Skeletal muscle tissue (tissue), 4 donors: ENCODE data around the gene CD209. TPM values are rescaled to one million over a fixed set of nuclear protein-coding genes. Genes with fewer than 3 reads are reported as not detected.

Experiments used
- H3K27ac ChIP-seq: one replicate; pipeline ENCODE4 v1.7.0; 2013; ENCODE audit warnings: mild to moderate bottlenecking, low read depth, low read length, inconsistent platforms
- H3K27me3 ChIP-seq, 3 donors: one replicate each; pipeline ENCODE4 v1.7.0; 2013; ENCODE audit warnings: low read length in 3 of 3; ENCODE audit not compliant: control insufficient read depth in 3 of 3, insufficient read depth in 3 of 3
- H3K36me3 ChIP-seq, 3 donors: one replicate each; pipeline ENCODE4 v1.7.0; 2013; ENCODE audit warnings: low read length in 3 of 3; ENCODE audit not compliant: control insufficient read depth in 3 of 3, insufficient read depth in 3 of 3
- H3K4me1 ChIP-seq, 3 donors: one replicate each; pipeline ENCODE4 v1.7.0; 2013; ENCODE audit warnings: low read length in 3 of 3, mild to moderate bottlenecking in 3 of 3; ENCODE audit not compliant: control insufficient read depth in 3 of 3, insufficient read depth in 3 of 3
- H3K4me3 ChIP-seq, 3 donors: one replicate each; pipeline ENCODE4 v1.7.0; 2013; ENCODE audit warnings: low read length in 3 of 3
- H3K9ac ChIP-seq, 3 donors: one replicate each; pipeline ENCODE4 v1.7.0; 2013; ENCODE audit warnings: low read length in 3 of 3, mild to moderate bottlenecking in 3 of 3, moderate library complexity in 2 of 3, low read depth in 1 of 3
- H3K9me3 ChIP-seq, 3 donors: one replicate each; pipeline ENCODE4 v1.7.0; 2013; ENCODE audit warnings: low read length in 3 of 3; ENCODE audit not compliant: control insufficient read depth in 3 of 3
- total RNA-seq: library from RNA; depleted of rRNA; stranded (reverse); fragments of >200 nt; gene quantifications from one replicate; pipeline ENCODE4 v1.2.3, GENCODE V29; 2014
- donor health status: Osteomylitis.

The CD209 gene
- total RNA-seq, 1 donor from 2014 or later: 5.2 TPM

DNA sequence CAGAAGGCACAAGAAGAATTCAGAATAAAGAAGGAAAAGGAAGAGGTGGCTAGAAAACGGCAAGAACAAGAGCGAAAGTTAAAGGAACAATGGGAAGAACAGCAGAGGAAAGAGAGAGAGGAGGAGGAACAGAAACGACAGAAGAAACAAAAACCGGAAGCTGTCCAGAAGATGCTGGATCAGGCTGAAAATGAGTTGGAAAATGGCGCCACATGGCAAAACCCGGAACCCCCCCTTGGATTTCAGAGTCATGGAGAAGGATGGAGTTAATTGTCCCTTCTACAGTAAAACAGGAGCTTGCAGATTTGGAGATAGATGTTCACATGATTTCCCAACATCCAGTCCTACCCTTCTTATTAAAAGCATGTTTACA, 6.7 kb downstream of the CD209 start:
- Histone ChIP-seq H3K9ac (no peak overlapping the region), H3K27me3 (peaks cover 0 to 8% (median 3%) of the 10 kb centered on the region in 3 donors), H3K27ac (peak overlapping the region; percentile 25), H3K36me3 (no peaks in the 10 kb centered on the region), H3K4me3 (no peak overlapping the region), H3K4me1 (no peaks in the 10 kb centered on the region), H3K9me3 (no peaks in the 10 kb centered on the region)

DNA sequence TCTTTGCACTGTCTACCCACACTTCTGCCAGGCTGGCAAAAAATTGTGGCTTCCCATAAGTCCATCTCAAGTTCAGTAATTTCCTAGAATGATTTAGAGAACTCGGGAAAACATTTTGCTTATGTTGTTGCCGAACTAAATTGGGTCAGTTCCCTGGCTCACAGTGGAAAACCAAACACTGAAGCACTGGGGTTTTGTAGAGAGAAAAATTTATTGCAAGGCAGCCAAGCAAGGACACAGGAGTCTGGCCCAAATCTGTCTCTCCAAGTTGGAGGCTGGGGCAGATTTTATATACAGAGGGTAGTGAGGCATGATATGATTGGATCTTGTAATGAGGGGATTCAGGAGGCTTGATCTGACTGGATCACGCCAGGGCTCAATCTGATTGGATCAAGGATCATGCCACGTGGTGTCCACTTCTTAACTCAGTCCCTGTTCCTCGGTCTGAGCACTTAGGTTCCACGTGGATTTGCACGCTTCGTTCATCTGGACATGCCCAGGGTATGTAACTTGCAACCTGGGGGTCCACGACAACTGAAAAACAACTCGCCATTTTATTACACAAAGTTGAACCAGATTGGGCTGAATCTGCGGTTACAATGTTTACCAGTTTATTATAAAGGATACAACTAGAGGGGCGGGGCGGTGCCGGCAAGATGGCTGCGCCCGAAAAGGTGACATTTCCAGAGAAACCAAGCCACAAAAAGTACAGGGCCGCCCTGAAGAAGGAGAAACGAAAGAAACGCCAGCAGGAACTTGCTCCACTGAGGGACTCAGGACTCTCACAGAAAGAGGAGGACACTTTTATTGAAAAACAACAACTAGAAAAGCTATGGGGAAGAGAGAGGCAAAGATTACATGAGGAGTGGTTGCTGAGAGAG, 7.3 kb downstream of the CD209 start:
- Histone ChIP-seq H3K27ac (peak overlapping the region; percentile 40), H3K27me3 (peaks cover 0 to 8% (median 3%) of the 10 kb centered on the region in 3 donors), H3K9me3 (no peaks in the 10 kb centered on the region), H3K36me3 (no peaks in the 10 kb centered on the region), H3K9ac (no peak overlapping the region), H3K4me1 (no peaks in the 10 kb centered on the region), H3K4me3 (no peak overlapping the region)

DNA sequence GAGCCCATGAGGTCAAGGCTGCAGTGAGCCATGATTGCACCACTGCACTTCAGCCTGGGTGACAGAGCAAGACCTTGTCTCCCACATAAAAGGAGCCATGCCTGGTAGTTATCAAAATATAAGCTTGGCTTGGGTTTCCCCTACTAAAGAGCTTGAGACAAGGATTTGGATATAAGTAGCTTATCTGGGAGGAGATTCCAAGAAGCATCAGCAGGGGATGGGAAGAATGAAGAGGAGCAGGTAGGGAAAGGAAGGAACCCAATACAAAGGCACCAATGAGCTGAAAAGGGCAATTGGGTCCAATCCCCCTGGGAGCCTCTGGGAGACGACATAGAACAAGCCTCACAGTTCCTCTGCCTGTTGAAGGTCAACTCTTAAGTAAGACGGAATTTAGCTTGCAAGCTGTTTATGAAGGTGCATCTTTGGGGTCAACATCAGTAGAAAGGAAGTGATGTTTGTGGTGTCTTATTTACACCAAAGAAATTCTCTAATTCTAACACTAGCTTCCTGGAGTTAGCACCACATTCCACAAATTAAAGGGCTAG, 8.1 kb downstream of the CD209 start:
- Histone ChIP-seq H3K9me3 (no peaks in the 10 kb centered on the region), H3K27me3 (peaks cover 0 to 10% (median 3%) of the 10 kb centered on the region in 3 donors), H3K4me3 (no peak overlapping the region), H3K4me1 (no peaks in the 10 kb centered on the region), H3K9ac (no peak overlapping the region), H3K27ac (peak overlapping the region; percentile 40), H3K36me3 (no peaks in the 10 kb centered on the region)

DNA sequence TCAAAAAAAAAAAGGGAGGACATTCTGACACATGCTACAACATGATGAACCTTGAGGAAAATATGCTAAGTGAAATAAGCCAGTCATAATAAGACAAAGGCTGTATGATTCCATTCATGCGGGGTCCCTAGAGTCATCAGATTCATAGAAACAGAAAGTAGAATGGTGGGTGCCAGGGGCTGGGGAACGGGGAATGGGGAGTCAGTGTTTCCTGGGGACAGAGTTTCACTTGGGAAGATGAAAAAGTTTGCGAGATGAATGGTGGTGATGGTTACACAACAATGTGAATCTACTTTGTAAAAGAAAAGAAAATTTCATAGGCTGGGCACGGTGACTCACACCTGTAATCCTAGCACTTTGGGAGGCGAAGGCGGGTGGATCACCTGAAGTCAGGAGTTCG, 9.3 kb downstream of the CD209 start:
- H3K9me3 ChIP-seq: no peaks in the 10 kb centered on the region

DNA sequence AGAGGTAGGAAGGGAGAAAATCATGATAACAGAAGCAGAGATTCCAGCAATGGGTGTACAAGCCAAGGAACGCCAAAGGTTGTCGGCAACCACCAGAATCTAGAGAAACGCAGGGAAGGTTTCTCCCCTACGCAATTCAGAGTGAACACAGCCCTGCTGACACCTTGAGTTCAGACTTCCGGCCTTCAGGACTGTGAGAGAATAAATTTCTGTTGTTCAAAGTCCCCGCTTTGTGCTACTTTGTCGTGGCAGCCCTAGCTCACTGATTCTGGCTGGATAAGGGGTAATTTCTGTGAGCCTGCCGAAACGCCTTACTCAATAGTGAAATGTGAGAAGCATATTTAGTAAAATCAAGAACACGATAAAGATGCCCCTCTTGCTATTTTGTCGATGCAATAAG, 10.1 kb downstream of the CD209 start:
- Histone ChIP-seq H3K4me1 (no peaks in the 10 kb centered on the region), H3K4me3 (no peak overlapping the region), H3K9ac (no peak overlapping the region), H3K9me3 (no peaks in the 10 kb centered on the region), H3K27ac (no peak overlapping the region), H3K36me3 (no peaks in the 10 kb centered on the region), H3K27me3 (peaks cover 0 to 11% (median 3%) of the 10 kb centered on the region in 3 donors)

More for the DNA sequence above, 9.3 kb downstream of the CD209 start:
- Histone ChIP-seq H3K4me1 (no peaks in the 10 kb centered on the region), H3K27me3 (peaks cover 0 to 10% (median 0%) of the 10 kb centered on the region in 3 donors), H3K27ac (no peak overlapping the region), H3K4me3 (no peak overlapping the region), H3K36me3 (no peaks in the 10 kb centered on the region), H3K9ac (no peak overlapping the region)

DNA sequence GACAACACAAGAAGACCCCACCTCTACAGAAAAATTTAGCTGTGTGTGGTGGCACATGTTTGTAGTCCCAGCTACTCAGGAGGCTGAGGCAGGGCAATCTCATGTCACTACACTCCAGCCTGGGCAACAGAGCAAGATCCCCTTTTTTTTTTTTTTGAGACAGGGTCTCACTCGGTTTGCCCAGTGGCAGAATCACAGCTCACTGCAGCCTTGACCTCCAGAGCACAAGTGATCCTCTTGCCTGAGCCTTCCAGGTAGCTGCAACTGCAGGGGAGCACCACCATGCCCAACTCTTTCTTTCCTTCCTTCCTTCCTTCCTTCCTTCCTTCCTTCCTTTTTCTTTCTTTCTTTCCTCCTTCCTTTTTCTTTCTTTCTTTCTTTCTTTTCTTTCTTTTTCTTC, 11.2 kb downstream of the CD209 start:
- no peaks in the 10 kb centered on the region for H3K4me1 ChIP-seq
- no peaks in the 10 kb centered on the region for H3K9me3 ChIP-seq
- H3K27ac ChIP-seq: no peak overlapping the region
- H3K9ac ChIP-seq: no peak overlapping the region
- H3K36me3 ChIP-seq: no peaks in the 10 kb centered on the region
- peaks cover 9 to 22% (median 14%) of the 10 kb centered on the region in 3 donors for H3K27me3 ChIP-seq
- H3K4me3 ChIP-seq: no peak overlapping the region

DNA sequence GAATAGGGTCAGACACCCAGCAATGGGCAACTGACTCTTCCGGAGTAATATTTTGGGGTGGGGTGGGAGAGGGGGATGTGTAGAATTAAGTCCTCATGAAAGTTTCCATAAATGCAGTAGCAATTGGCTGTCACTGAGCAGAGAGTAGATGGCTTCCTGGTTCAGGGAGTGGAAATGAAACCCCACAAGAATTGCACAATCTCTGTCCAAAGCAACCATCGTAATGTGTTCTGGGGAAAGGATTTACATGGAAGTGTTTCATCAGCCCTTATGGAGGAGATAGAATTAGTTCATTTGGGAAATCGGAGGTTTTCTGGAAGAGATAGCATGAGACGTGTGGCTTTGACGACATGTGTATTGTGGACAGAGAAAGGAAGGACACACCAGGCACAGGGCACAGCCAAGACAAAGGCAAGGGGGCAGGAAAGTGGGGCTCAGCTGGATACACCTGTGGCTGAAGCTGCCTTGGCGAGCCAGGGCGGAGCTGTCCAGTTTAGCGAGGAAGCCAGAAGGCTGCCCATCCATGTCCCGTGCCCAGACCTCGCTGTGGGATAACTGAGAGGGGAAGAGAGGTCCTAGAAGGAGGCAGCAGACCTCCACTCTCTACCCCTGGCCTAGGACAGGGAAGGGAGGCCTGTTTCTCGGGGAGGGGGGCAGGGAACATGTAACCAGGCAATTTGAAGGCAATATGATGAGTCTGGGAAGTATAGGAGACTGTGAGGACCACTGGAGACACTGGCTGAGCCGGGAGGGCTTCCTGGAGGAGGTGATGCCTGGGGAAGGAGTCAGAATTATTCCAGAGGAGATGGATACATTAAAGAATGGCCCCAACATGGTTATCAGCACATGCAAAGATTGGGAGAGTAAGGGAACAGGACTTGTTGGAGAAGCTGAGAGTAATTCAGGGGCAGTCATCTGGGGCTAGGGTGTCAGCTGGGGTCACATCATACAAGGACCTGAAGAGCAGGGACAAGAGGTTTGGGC, 12.8 kb downstream of the CD209 start:
- no peaks in the 10 kb centered on the region for H3K4me1 ChIP-seq
- no peak overlapping the region for H3K4me3 ChIP-seq
- no peaks in the 10 kb centered on the region for H3K36me3 ChIP-seq
- no peak overlapping the region for H3K27ac ChIP-seq
- H3K9ac ChIP-seq: no peak overlapping the region
- no peaks in the 10 kb centered on the region for H3K9me3 ChIP-seq
- H3K27me3 ChIP-seq: peaks cover 20 to 31% (median 27%) of the 10 kb centered on the region in 3 donors

DNA sequence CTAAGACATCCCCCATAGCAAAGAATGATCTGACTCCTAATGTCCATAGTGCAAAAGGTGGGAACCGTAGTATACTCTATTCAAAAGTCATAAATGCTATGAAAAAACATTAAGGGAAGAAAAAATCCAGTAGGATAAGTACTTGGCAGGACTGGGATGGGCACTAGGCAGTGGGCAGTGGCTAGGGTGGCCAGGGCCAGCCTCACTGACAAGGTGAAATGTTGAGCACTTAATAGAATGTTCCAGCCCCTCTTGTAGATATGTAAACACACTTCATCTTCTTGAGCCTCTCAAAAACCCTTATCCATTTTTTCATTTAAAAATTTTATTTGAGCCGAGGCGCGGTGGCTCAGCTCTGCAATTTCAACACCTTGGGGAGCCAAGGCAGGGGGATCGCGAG, 14.0 kb downstream of the CD209 start:
- H3K4me3 ChIP-seq: no peak overlapping the region
- H3K27me3 ChIP-seq: peaks cover 31 to 42% (median 38%) of the 10 kb centered on the region in 3 donors
- no peaks in the 10 kb centered on the region for H3K4me1 ChIP-seq
- no peaks in the 10 kb centered on the region for H3K36me3 ChIP-seq
- H3K9ac ChIP-seq: no peak overlapping the region
- no peaks in the 10 kb centered on the region for H3K9me3 ChIP-seq
- no peak overlapping the region for H3K27ac ChIP-seq

DNA sequence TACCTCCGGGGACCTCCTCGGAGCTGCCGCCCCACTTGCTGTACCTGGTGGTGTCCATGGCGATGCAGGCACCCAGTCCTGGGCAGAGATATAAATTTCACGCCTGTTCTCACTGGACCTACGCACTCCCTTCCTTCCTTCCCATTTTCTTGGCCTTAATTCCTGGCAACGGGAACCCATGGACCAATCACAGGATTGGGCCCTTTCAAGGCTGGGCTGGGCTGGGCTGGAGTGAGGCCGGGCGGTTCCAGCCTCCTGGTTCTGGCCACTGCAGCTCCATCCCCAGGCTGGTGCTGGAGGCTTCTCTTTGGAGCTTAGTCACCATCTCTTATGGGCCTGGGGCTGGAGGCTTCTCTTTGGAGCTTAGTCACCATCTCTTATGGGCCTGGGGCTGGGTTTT, 15.3 kb downstream of the CD209 start, which contains the start of gene CLEC4G:
CLEC4G (minus strand) TSS at position 66 of the 400 bp plus-strand sequence; CDS start at position 58, 8 bp downstream.
- Histone ChIP-seq H3K4me1 (no peaks in the 10 kb centered on the region), H3K9me3 (no peaks in the 10 kb centered on the region), H3K4me3 (no peak within 1 kb of the TSS), H3K27ac (no peak within 1 kb of the TSS), H3K36me3 (no peaks in the 10 kb centered on the region), H3K9ac (no peak within 1 kb of the TSS), H3K27me3 (peaks cover 37 to 47% (median 42%) of the 10 kb centered on the region in 3 donors)
